Stimulated activated naive CD4-positive, alpha-beta T cell (primary cell): ENCODE results near the gene LDLRAP1.

Experiments
- DNase-seq, 6 experiments: peaks; one replicate each; lab custom pipeline; 2025; lab: John Stamatoyannopoulos, UW

Gene LDLRAP1

GRCh38 chr1:25524568-25525360 lies 18.6 kb upstream of the LDLRAP1 start:
- no peak for DNase-seq

GRCh38 chr1:25525361-25525688 lies 18.1 kb upstream of the LDLRAP1 start:
- no peak for DNase-seq

- no peak for DNase-seq
Measured at GRCh38 chr1:25526753-25527152, 16.7 kb upstream of the LDLRAP1 start.

- DNase-seq, result no peak
Measured at GRCh38 chr1:25527226-25527846, 16.1 kb upstream of the LDLRAP1 start.

GRCh38 chr1:25527946-25528595 lies 15.3 kb upstream of the LDLRAP1 start:
- no peak for DNase-seq

- DNase-seq, result no peak
Measured at GRCh38 chr1:25528881-25529517, 14.4 kb upstream of the LDLRAP1 start.

GRCh38 chr1:25529518-25530185 lies 13.8 kb upstream of the LDLRAP1 start:
- peak in 1 of 6 experiments; percentile 7 for DNase-seq

GRCh38 chr1:25530186-25531081 lies 13.0 kb upstream of the LDLRAP1 start:
- no peak for DNase-seq

- DNase-seq, result no peak
Measured at GRCh38 chr1:25531082-25531461, 12.3 kb upstream of the LDLRAP1 start.

- no peak for DNase-seq
Measured at GRCh38 chr1:25532970-25533369, 10.4 kb upstream of the LDLRAP1 start.

GRCh38 chr1:25533775-25534409 lies 9.5 kb upstream of the LDLRAP1 start:
- DNase-seq, result no peak

- no peak for DNase-seq
Measured at GRCh38 chr1:25534410-25534788, 9.0 kb upstream of the LDLRAP1 start.

GRCh38 chr1:25536124-25536523 lies 7.3 kb upstream of the LDLRAP1 start:
- no peak for DNase-seq

GRCh38 chr1:25537153-25537831 lies 6.1 kb upstream of the LDLRAP1 start:
- no peak for DNase-seq

- no peak for DNase-seq
Measured at GRCh38 chr1:25538191-25538767, 5.1 kb upstream of the LDLRAP1 start.

GRCh38 chr1:25540750-25541342 lies 2.6 kb upstream of the LDLRAP1 start:
- no peak for DNase-seq

GRCh38 chr1:25541425-25541824 lies 2.0 kb upstream of the LDLRAP1 start:
- no peak for DNase-seq

GRCh38 chr1:25541889-25542658 lies 1.3 kb upstream of the LDLRAP1 start:
- no peak for DNase-seq

- DNase-seq, result no peak
Measured at GRCh38 chr1:25543005-25543424, 391 bp upstream of the LDLRAP1 start.
